ENCODE results near the gene DMRTC1.
"Not testable (repeated sequence)": the region's sequence is repeated elsewhere in the genome, so short reads cannot be mapped to it uniquely, and the experiment has no call there.

DNA sequence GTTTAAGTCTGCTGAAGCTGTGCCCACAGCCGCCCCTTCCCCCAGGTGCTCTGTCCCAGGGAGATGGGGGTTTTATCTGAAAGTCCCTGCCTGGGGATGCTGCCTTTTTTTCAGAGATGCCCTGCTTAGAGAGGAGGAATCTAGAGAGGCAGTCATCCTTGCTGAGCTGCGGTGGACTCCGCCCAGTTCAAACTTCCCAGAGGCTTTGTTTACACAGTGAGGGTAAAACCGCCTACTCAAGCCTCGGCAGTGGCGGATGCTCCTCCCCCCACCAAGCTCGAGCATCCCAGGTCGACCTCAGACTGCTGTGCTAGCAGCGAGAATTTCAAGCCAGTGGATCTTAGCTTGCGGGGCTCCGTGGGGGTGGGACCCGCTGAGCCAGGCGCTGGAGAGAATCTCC, 112.9 kb downstream of the DMRTC1 start:
- TF ChIP-seq, protein P1, sequence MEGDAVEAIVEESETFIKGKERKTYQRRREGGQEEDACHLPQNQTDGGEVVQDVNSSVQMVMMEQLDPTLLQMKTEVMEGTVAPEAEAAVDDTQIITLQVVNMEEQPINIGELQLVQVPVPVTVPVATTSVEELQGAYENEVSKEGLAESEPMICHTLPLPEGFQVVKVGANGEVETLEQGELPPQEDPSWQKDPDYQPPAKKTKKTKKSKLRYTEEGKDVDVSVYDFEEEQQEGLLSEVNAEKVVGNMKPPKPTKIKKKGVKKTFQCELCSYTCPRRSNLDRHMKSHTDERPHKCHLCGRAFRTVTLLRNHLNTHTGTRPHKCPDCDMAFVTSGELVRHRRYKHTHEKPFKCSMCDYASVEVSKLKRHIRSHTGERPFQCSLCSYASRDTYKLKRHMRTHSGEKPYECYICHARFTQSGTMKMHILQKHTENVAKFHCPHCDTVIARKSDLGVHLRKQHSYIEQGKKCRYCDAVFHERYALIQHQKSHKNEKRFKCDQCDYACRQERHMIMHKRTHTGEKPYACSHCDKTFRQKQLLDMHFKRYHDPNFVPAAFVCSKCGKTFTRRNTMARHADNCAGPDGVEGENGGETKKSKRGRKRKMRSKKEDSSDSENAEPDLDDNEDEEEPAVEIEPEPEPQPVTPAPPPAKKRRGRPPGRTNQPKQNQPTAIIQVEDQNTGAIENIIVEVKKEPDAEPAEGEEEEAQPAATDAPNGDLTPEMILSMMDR (IDR thresholded peaks at IDR 0.05), result not testable (repeated sequence)
- TF ChIP-seq POLR2AphosphoS5 (IDR thresholded peaks at IDR 0.05), result not testable (repeated sequence)

Measured in gastroesophageal sphincter (tissue), 3 donors.